ENCODE measurements around the gene GIGYF2.

The GIGYF2 gene

GRCh38 chr2:232697059-232697806 lies at the start of gene GIGYF2:
Gene GIGYF2 (plus strand): TSS chr2:232697331. CDS start chr2:232735198, 37,867 bp downstream.
- TF ChIP-seq ZFX (IDR thresholded peaks at IDR 0.05): peak; percentile 94
- TF ChIP-seq CTCF (conservative IDR thresholded peaks at IDR 0.05): no peak
- H3K27ac ChIP-seq: peak within 1 kb of the TSS; percentile 94

GRCh38 chr2:232649033-232649432 lies 48.1 kb upstream of the GIGYF2 start:
- TF ChIP-seq CTCF (conservative IDR thresholded peaks at IDR 0.05) (no peak), ZFX (IDR thresholded peaks at IDR 0.05) (no peak)
- H3K27ac ChIP-seq: no peak overlapping the region

- no peak overlapping the region for H3K27ac ChIP-seq
- TF ChIP-seq CTCF (conservative IDR thresholded peaks at IDR 0.05) (no peak), ZFX (IDR thresholded peaks at IDR 0.05) (no peak)
Measured at GRCh38 chr2:232652505-232652851, 44.7 kb upstream of the GIGYF2 start.

GRCh38 chr2:232653441-232653840 lies 43.7 kb upstream of the GIGYF2 start:
- H3K27ac ChIP-seq: no peak overlapping the region; the same call in 1 of the 2 replicates
- TF ChIP-seq ZFX (IDR thresholded peaks at IDR 0.05) (no peak), CTCF (conservative IDR thresholded peaks at IDR 0.05) (no peak)

GRCh38 chr2:232655392-232655791 lies 41.7 kb upstream of the GIGYF2 start:
- H3K27ac ChIP-seq: peak overlapping the region; percentile 61
- no peak for TF ChIP-seq CTCF (conservative IDR thresholded peaks at IDR 0.05)
- no peak for TF ChIP-seq ZFX (IDR thresholded peaks at IDR 0.05)

- no peak for TF ChIP-seq ZFX (IDR thresholded peaks at IDR 0.05)
- TF ChIP-seq CTCF (conservative IDR thresholded peaks at IDR 0.05): no peak
Measured at GRCh38 chr2:232658217-232658785, 38.8 kb upstream of the GIGYF2 start.

GRCh38 chr2:232659359-232659758 lies 37.8 kb upstream of the GIGYF2 start:
- no peak for TF ChIP-seq CTCF (conservative IDR thresholded peaks at IDR 0.05)
- TF ChIP-seq ZFX (IDR thresholded peaks at IDR 0.05): no peak

More at GRCh38 chr2:232658217-232658785, 38.8 kb upstream of the GIGYF2 start:
- H3K27ac ChIP-seq: no peak overlapping the region

More at GRCh38 chr2:232659359-232659758, 37.8 kb upstream of the GIGYF2 start:
- no peak overlapping the region for H3K27ac ChIP-seq
